ENCODE measurements around the gene BASP1.

Gene BASP1

GRCh38 chr5:17305964-17306725 lies 88.7 kb downstream of the BASP1 start (continued):
- TF ChIP-seq, protein P1, sequence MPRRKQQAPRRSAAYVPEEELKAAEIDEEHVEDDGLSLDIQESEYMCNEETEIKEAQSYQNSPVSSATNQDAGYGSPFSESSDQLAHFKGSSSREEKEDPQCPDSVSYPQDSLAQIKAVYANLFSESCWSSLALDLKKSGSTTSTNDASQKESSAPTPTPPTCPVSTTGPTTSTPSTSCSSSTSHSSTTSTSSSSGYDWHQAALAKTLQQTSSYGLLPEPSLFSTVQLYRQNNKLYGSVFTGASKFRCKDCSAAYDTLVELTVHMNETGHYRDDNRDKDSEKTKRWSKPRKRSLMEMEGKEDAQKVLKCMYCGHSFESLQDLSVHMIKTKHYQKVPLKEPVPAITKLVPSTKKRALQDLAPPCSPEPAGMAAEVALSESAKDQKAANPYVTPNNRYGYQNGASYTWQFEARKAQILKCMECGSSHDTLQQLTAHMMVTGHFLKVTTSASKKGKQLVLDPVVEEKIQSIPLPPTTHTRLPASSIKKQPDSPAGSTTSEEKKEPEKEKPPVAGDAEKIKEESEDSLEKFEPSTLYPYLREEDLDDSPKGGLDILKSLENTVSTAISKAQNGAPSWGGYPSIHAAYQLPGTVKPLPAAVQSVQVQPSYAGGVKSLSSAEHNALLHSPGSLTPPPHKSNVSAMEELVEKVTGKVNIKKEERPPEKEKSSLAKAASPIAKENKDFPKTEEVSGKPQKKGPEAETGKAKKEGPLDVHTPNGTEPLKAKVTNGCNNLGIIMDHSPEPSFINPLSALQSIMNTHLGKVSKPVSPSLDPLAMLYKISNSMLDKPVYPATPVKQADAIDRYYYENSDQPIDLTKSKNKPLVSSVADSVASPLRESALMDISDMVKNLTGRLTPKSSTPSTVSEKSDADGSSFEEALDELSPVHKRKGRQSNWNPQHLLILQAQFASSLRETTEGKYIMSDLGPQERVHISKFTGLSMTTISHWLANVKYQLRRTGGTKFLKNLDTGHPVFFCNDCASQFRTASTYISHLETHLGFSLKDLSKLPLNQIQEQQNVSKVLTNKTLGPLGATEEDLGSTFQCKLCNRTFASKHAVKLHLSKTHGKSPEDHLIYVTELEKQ (tag by site-specific recombination; IDR thresholded peaks at IDR 0.05; ENCODE audit: borderline replicate concordance), result peak; percentile 99
- TF ChIP-seq ZNF785 (tag by site-specific recombination; IDR thresholded peaks at IDR 0.05) (no peak), ZNF416 (tag by site-specific recombination; IDR thresholded peaks at IDR 0.05) (no peak), ZNF169 (tag by site-specific recombination; IDR thresholded peaks at IDR 0.05) (no peak), ZNF23 (tag by site-specific recombination; IDR thresholded peaks at IDR 0.05; ENCODE audit: borderline replicate concordance) (no peak), SP3 (tag by site-specific recombination; IDR thresholded peaks at IDR 0.05) (peak; percentile 62), ZNF707 (tag by site-specific recombination; IDR thresholded peaks at IDR 0.05) (no peak), ZNF391 (tag by site-specific recombination; IDR thresholded peaks at IDR 0.05; ENCODE audit: borderline replicate concordance, low read depth) (peak; percentile 97), ZNF211 (tag by site-specific recombination; IDR thresholded peaks at IDR 0.05; ENCODE audit: low read depth) (no peak), ZXDB (tag by site-specific recombination; IDR thresholded peaks at IDR 0.05) (peak; percentile 99), ZNF114 (tag by site-specific recombination; IDR thresholded peaks at IDR 0.05) (no peak), ZNF362 (tag by site-specific recombination; IDR thresholded peaks at IDR 0.05) (0 out of 2 replicates have a peak, but pooled peaks have one; percentile 59), ZFP37 (tag by site-specific recombination; IDR thresholded peaks at IDR 0.05) (peak; percentile 79), ZNF121 (tag by site-specific recombination; IDR thresholded peaks at IDR 0.05) (peak; percentile 98), ZNF677 (tag by site-specific recombination; IDR thresholded peaks at IDR 0.05) (no peak), ZNF274 (IDR thresholded peaks at IDR 0.05; ENCODE audit: low read length) (no peak), ZNF274 (tag by site-specific recombination; IDR thresholded peaks at IDR 0.05; ENCODE audit: borderline replicate concordance) (no peak), ZBTB17 (tag by site-specific recombination; IDR thresholded peaks at IDR 0.05) (peak; percentile 91), ZNF747 (tag by site-specific recombination; IDR thresholded peaks at IDR 0.05) (no peak), YY1 (tag by site-specific recombination; IDR thresholded peaks at IDR 0.05) (peak; percentile 66; the same call in 1 of the 2 replicates), ZNF792 (tag by site-specific recombination; IDR thresholded peaks at IDR 0.05) (no peak), ZNF341 (tag by site-specific recombination; IDR thresholded peaks at IDR 0.05; ENCODE audit: low read depth) (peak; percentile 80), ZNF248 (tag by site-specific recombination; IDR thresholded peaks at IDR 0.05) (no peak), ZSCAN16 (tag by site-specific recombination; IDR thresholded peaks at IDR 0.05) (0 out of 2 replicates have a peak, but pooled peaks have one; percentile 67), ZNF221 (tag by site-specific recombination; IDR thresholded peaks at IDR 0.05; ENCODE audit: borderline replicate concordance) (no peak; the same call in 1 of the 2 replicates), ZNF621 (tag by site-specific recombination; IDR thresholded peaks at IDR 0.05) (no peak), ZNF549 (tag by site-specific recombination; IDR thresholded peaks at IDR 0.05) (no peak), ZNF138 (tag by site-specific recombination; IDR thresholded peaks at IDR 0.05; ENCODE audit: borderline replicate concordance) (no peak), ZNF510 (tag by site-specific recombination; IDR thresholded peaks at IDR 0.05; ENCODE audit: insufficient replicate concordance) (no peak), ZNF175 (tag by site-specific recombination; IDR thresholded peaks at IDR 0.05) (no peak)
- TF ChIP-seq, protein P2, sequence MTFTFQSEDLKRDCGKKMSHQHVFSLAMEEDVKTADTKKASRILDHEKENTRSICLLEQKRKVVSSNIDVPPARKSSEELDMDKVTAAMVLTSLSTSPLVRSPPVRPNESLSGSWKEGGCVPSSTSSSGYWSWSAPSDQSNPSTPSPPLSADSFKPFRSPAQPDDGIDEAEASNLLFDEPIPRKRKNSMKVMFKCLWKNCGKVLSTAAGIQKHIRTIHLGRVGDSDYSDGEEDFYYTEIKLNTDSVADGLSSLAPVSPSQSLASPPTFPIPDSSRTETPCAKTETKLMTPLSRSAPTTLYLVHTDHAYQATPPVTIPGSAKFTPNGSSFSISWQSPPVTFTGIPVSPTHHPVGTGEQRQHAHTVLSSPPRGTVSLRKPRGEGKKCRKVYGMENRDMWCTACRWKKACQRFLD (tag by site-specific recombination; IDR thresholded peaks at IDR 0.05), result no peak
- TF ChIP-seq, protein P3, sequence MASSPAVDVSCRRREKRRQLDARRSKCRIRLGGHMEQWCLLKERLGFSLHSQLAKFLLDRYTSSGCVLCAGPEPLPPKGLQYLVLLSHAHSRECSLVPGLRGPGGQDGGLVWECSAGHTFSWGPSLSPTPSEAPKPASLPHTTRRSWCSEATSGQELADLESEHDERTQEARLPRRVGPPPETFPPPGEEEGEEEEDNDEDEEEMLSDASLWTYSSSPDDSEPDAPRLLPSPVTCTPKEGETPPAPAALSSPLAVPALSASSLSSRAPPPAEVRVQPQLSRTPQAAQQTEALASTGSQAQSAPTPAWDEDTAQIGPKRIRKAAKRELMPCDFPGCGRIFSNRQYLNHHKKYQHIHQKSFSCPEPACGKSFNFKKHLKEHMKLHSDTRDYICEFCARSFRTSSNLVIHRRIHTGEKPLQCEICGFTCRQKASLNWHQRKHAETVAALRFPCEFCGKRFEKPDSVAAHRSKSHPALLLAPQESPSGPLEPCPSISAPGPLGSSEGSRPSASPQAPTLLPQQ (tag by site-specific recombination; IDR thresholded peaks at IDR 0.05), result peak; percentile 93
- TF ChIP-seq, protein P4, sequence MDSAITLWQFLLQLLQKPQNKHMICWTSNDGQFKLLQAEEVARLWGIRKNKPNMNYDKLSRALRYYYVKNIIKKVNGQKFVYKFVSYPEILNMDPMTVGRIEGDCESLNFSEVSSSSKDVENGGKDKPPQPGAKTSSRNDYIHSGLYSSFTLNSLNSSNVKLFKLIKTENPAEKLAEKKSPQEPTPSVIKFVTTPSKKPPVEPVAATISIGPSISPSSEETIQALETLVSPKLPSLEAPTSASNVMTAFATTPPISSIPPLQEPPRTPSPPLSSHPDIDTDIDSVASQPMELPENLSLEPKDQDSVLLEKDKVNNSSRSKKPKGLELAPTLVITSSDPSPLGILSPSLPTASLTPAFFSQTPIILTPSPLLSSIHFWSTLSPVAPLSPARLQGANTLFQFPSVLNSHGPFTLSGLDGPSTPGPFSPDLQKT (IDR thresholded peaks at IDR 0.05; ENCODE audit: borderline replicate concordance, low read depth, low read length), result no peak

Data from HEK293 (cell line).